Hepatic stellate cell (primary cell): Measurements from ENCODE around the gene SSU72.
A peak's percentile ranks its signal among the peaks of the same experiment; 100 is the strongest.
"Not testable (repeated sequence)": the region's sequence is repeated elsewhere in the genome, so short reads cannot be mapped to it uniquely, and the experiment has no call there.

Experiments
- DNase-seq: peaks from one replicate; pipeline ENCODE4 v3.0.0; 2011; ENCODE audit warnings: low spot score

Gene SSU72

GRCh38 chr1:1595341-1595740 lies 20.7 kb upstream of the SSU72 start:
- not testable (repeated sequence) for DNase-seq

GRCh38 chr1:1594602-1595260 lies 20.1 kb upstream of the SSU72 start:
- DNase-seq = no peak

GRCh38 chr1:1593834-1594601 lies 19.4 kb upstream of the SSU72 start:
- DNase-seq = no peak

GRCh38 chr1:1591452-1591851 lies 16.8 kb upstream of the SSU72 start:
- no peak for DNase-seq

- DNase-seq = no peak
Observed at GRCh38 chr1:1583347-1584010, 8.8 kb upstream of the SSU72 start.

GRCh38 chr1:1582585-1583346 lies 8.1 kb upstream of the SSU72 start:
- DNase-seq = no peak

- no peak for DNase-seq
Observed at GRCh38 chr1:1578371-1578940, 3.8 kb upstream of the SSU72 start.

GRCh38 chr1:1577367-1578011 lies 2.8 kb upstream of the SSU72 start:
- no peak for DNase-seq

- DNase-seq = peak; percentile 88
Observed at GRCh38 chr1:1573843-1574720, 581 bp downstream of the SSU72 start.

GRCh38 chr1:1569341-1569740 lies 5.3 kb downstream of the SSU72 start:
- no peak for DNase-seq

- DNase-seq = no peak
Observed at GRCh38 chr1:1567891-1568291, 6.8 kb downstream of the SSU72 start.

- DNase-seq = no peak
Observed at GRCh38 chr1:1567152-1567875, 7.3 kb downstream of the SSU72 start.

- DNase-seq = no peak
Observed at GRCh38 chr1:1565340-1565739, 9.3 kb downstream of the SSU72 start.

- DNase-seq = no peak
Observed at GRCh38 chr1:1564268-1564667, 10.4 kb downstream of the SSU72 start.

- DNase-seq = no peak
Observed at GRCh38 chr1:1563688-1564087, 11.0 kb downstream of the SSU72 start.

- no peak for DNase-seq
Observed at GRCh38 chr1:1562556-1563195, 12.0 kb downstream of the SSU72 start.

- no peak for DNase-seq
Observed at GRCh38 chr1:1561801-1562470, 12.7 kb downstream of the SSU72 start.

- DNase-seq = no peak
Observed at GRCh38 chr1:1560178-1560577, 14.5 kb downstream of the SSU72 start.

GRCh38 chr1:1559066-1559465 lies 15.6 kb downstream of the SSU72 start:
- no peak for DNase-seq
